NOMO-1 treated with DMSO at 0.1 percent for 48 hours (cell line): Measurements from ENCODE around the gene CCDC71.

Source experiments
- DNase-seq: peaks from one replicate; lab custom pipeline; 2025; ENCODE audit not compliant: unreplicated experiment; lab: John Stamatoyannopoulos, UW

CCDC71 gene

DNA sequence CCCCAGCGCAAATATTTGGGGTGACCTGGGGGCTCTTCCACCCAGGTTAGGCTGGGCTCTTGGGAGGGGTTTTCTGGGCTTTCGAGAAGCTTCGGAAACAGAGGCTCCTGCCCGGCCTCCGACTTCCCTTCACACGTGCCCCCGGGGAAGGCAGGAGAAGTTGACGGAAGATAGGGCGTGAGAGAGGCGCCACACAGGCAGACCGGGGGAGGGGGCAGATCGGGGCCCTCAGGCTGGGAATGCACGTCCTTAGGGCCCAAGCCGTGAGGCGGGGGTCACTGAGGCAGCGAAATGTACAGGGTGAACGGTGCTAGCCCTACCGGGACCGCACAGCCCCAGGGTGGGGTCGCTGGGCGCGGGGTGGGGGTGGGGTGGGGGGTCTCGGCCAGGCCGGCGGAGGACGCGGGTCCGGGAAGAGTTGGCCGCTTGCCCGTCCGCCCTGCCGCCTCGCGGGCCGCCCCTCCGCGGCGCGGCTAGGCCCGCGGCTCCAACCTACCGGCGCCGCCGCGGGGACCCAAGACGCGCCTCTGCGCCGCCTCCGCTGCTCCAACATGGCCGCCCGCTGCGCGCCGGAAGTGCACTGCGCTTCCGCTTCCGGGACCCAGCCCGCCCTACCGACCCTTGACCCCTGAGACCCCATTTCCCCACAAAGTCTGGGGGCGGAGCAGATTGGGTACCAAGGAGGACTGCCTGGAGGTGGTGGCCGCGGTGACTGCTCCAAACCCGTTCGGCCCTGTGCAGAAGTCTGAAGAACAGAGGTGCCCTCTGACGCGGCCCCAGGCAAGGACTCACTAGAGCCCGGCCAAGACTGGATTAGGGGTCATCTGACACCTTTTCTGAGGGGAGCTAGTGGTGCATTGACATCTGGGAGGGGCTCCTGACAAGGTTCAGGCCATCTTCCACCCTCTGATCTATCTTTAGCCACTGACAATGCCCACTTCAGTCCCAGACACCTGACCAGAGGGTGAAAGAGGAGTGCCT, at the start of gene CCDC71:
Gene CCDC71 (minus strand): TSS at position 561 of the 981 bp plus-strand sequence. CDS start 2,123 bp downstream, outside the sequence.
- peak; percentile 52 for DNase-seq

DNA sequence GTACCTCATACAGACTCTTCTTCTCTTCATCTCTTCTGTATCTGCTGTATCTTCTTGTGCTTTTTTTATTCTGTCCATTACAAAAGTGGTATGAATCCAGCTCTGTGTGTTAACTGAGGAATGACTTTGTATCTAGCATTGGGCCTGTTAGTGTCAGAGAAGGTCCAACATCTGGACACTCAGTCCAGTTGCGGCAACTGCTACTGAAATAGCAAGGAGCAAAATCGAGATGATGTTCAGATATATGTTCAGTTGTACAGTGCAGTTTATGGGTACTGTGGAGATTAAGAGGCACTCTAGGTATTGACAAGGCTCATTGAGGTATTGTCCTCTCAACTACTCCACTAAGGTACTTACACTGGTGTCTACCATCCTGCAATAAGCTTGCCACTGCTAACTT, 47.9 kb upstream of the CCDC71 start:
- DNase-seq: no peak

DNA sequence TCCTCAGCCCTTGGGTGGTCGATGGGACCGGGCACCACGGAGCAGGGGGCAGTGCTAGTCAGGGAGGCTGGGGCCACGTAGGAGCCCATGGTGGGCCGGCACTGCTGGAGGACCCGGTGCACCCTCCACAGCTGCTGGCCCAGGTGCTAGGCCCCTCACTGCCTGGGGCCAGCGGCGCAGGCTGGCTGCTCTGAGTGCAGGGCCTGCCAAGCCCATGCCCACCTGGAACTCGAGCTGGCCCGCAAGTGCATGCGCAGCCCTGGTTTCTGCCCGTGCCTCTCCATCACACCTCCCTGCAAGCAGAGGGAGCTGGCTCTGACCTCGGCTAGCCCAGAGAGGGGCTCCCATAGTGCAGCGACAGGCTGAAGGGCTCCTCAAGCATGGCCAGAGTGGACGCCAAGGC, 47.4 kb upstream of the CCDC71 start:
- no peak for DNase-seq

DNA sequence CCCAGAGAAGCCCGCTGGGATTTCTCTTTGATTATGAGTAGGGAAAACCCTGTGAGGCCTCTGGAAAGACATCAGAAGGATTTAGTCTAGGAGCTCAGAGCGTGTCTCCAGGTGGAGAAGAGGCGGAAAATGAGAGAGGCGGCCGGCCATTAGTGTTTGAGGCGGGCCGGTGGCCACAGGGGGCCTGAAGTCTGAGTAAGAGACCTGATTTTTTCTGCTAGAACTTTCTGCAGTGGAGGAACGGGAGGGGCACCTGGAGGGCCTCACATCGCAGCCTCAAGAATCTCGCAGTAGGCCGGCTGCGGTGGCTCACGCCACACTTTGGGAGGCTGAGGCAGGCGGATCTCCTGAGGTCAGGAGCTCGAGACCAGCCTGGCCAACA, 33.8 kb upstream of the CCDC71 start:
- no peak for DNase-seq

DNA sequence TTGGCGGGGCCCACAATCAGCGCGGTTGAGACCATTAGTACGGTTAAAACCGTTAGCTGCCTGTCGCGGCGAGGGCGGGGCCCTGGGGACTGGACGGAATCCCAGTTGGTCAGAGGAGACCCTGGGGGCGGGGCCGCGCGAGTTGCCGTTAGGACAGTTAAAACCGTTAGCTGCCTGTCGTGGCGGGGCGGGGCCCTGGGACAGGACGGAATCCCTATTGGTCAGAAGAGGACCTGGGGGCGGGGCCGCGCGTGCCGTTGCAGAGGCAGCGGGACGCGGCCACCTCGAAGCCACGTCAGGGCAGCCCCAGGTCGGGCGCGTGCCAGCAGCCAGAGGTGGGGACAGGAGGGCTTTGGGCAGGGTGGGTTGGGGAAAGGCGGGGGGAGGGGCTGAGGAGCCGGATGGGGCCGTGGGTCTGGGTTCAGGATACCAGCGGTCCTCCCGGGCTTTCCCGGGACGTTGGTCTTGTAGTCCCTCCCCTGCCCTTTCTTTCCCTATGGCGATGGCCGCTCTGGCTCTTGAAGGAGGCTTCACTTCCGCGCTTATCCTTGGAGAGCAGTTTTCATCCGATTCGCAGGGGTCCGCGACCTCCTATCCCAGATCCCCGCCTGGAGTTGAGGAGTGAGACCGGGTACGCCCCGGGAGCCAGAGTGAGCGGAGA, 33.2 kb upstream of the CCDC71 start:
- no peak for DNase-seq

DNA sequence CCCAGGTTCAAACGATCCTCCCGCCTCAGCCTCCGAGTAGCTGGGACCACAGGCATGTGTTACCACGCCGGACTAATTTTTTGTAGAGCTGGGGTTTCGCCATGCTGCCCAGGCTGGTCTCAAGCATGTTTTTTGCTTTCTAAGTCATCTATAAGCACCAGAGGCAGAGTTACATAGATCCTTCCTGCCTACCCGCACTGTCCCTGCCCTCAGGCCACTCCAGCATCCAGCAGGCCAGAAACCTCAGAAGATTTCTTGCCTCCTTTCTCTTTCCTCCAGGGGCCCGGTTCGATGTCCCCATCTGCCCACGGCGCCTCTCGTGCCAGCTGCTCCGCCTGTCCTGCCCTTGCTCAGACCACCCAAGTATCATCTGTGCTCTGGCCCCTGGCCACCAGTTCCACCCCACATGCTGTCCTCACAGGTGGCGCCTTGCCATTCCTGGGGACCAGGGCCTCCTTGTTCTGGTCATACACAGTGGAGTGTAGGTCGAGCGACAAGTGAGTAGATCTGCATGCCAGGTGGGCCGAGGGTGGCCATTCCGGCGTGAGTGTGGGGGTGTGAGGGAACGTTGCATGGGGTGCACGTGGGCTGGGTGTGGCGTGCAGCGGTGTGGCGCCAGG, 32.6 kb upstream of the CCDC71 start:
- no peak for DNase-seq

DNA sequence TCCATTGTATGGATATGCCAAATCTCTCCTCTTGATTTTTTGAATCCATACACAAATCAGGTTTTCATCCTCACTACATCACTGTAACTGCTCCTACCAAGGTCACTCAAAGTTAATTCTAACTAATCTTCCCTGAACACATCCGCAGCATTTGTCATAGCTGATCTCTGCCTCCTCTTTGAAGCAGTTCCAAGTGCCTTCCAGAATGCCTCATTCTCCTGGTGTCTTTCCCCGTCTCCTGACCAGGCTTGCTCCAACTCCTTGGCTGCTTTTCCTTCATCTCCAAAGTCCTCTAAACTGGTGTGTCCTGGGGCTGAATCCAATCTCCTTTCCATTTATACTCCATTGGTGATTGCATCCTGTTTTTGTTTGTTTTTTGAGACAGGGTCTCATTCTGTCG, 32.0 kb upstream of the CCDC71 start:
- DNase-seq: no peak

DNA sequence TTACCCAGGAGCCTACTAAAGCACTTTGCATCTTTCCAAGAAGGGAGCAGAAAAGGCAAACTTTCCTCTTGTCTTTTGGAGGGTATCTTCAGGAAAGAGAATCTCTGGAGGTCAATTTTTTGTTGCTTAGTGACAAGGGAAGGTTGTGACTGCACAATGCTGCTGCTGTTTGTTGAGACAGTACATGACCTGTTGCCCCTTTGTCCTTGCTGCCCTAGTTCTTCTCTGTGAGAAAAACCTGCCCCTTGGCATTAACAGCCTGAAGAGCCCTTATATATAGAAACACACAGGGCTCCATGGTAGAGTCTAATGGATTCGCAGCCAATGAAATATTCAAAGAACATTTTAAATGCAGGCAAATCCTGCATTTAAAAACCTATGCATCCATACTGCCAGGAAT, 25.6 kb upstream of the CCDC71 start:
- no peak for DNase-seq

DNA sequence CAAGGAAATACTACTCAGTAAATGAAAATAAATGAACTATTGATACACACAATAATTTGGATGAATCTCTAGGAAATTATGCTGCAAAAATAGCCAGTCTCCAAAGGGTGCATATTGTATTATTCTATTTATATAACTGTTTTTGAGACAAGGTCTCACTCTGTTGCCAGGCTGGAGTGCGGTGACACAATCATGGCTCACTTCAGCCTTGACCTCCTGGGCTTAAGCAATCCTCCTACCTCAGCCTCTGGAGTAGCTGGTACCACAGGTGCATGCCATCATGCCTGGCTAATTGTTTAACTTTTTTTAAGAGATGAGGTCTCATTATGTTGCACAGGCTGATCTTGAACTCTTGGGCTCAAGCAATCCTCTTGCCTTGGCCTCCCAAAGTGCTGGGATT, 17.7 kb upstream of the CCDC71 start:
- DNase-seq: no peak

DNA sequence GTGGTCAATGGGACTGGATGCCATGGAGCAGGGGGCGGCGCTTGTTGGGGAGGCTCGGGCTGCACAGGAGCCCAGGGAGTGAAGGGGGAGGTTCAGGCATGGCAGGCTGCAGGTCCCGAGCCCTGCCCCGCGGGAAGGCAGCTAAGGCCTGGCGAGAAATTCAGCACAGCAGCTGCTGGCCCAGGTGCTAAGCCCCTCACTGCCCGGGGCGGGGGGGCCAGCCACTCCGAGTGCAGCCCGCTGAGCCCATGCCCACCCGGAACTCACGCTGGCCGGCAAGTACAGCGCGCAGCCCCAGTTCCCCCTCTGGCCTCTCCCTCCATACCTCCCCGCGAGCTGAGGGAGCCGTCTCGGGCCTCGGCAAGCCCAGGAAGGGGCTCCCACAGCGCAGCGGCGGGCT, 16.6 kb upstream of the CCDC71 start:
- no peak for DNase-seq

DNA sequence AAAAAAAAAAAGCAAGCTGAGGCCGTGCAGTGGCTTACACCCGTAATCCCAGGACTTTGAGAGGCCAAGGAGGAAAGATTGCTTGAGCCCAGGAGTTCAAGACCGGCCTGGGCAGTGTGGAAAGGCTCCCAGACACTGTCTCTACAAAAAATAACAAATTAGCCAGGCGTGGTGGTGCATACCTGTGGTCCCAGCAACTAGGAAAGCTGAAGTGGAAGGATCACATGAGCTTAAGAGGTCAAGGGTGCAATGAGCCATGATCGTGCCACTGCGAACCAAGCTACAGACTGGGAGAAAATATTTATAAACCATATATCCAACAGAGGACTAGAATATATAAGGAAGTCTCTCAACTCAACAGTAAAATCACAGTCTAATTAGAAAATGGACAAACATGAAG, 15.2 kb upstream of the CCDC71 start:
- DNase-seq: no peak

DNA sequence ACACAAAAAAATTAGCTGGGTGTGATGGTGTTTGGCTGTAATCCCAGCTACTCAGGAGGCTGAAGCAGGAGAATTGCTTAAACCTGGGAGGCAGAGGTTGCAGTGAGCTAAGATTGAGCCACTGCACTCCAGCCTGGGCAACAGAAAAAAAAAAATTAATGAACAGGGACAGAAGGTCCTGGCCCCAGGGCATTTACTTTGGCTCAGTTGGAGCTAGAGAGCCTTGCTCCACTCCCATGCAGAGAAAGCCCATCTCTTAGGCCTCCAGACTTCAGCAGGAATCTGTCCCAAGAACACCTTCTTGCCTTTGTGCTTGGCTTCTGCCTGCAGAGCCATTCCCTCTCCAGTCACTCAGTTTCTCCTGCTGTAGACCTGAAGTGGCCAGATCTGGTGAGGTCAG, 14.0 kb upstream of the CCDC71 start:
- no peak for DNase-seq

DNA sequence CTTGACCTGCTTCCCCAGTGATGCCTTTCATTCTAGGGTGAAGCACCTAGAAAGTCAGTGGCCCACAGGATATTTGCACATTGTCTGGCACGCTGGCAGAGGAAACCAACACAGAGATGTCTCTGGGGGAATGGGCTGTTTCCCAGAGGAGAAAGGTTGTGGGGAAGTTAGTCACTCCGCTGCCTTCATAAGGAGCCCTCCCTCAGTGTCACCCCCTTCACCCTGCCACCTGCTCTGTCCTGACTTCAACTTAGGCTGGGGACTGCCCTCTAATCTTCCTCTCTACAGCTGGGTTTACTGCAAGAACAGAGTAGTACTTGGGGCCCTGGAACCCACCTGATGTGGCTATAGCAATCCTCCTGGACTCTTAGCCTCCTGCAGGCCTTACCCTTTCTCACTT, 10.9 kb upstream of the CCDC71 start:
- no peak for DNase-seq

DNA sequence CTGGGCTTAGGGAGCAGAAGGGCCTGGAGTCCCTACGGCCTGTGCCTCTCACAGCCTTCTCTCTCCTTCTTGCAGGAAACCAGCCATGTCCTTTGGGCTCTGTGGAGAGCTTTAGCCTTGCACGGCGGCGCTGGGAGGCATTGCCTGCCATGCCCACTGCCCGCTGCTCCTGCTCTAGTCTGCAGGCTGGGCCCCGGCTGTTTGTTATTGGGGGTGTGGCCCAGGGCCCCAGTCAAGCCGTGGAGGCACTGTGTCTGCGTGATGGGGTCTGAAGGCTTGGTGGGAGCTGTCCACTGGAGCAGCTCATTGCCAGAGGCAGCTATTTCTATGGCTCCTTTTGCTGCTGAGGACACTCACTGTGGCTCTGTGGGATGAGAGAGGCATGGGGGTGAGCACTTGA, 9.4 kb upstream of the CCDC71 start:
- no peak for DNase-seq

DNA sequence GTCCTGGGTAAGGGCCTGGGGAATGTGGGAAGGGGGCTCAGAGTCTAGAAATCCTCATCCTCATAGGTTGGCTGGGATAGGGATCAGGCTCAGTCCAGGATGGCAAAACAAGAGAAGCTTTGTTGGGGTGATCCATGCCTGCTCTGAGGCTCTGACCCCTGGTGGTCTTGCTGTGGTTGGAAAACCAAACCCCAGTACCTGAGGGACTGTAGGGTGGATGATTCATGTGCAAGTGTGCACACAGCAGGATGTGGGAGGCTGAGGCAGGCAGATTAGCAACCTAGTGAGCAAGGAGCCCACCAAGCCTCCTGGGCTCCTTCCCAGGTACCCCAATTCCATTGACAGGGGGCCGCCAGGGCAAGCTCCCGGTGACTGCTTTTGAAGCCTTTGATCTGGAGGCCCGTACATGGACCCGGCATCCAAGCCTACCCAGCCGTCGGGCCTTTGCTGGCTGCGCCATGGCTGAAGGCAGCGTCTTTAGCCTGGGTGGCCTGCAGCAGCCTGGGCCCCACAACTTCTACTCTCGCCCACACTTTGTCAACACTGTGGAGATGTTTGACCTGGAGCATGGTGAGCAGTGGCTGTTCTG, 8.4 kb upstream of the CCDC71 start:
- DNase-seq: no peak

DNA sequence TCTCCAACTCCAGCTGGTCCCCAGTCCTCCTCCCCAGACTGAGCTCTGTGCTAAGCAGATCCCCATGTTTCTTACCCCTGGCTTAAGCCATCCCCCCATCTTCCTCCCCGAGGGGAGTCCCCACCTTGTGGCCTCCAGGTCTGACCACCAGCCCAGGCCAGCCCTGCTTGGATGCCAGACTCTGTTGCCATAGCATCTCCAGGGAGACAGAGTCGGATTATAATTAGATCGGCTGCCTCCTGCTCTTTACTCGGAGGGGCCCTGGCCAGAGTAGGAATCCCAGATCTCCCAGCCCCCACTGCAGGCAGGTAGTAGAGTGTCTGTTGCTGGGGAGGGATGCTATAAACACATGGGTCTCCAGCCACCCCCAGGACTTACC, 7.7 kb upstream of the CCDC71 start:
- no peak for DNase-seq

DNA sequence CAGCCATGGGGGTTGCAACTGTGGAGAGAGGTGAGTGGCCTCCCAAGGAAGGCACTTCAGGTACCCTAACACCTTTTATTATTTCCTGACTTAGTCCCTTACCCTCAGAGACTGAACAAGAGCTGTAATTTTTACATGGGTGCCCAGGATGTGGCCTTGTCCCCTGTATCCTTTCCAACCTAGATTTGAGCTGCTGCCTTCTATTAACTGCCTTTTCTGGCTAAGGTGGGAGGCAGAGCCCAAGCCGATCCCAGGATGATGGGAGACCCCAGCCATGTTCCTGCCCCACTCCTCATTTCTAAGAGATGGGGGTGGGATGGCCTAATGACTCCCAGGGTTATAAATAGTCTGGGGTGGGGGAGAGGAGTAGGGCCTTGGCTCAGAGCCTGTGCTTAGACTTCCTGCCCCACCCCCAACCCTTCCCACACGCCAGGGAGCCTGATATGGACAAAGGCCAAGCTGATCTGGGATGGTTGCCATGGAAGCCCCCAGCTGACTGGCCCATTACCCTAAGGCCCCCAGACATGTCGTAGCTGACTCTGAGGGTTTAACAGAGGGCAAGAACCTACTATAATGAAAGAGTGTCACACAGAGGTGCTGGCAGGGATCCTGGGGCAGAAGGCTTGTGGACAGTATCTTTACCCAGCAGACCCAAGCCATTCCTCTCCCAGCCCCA, 7.1 kb upstream of the CCDC71 start:
- no peak for DNase-seq

DNA sequence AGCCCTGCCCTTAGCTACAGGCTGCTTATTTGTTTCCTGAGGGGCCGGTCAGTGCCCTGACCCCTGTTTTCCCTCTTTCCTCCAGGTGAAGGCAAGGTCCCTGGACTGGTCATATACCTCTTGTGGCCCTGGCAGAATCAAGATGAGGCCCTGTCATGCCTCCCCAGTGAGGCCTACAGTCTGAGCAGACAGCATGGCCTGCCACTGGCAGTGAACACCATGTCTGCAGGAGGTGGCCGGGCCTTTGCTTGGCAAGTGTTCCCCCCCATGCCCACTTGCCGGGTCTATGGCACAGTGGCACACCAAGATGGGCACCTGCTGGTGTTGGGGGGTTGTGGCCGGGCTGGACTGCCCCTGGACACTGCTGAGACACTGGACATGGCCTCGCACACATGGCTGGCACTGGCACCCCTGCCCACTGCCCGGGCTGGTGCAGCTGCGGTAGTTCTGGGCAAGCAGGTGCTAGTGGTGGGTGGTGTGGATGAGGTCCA, 6.5 kb upstream of the CCDC71 start:
- no peak for DNase-seq

DNA sequence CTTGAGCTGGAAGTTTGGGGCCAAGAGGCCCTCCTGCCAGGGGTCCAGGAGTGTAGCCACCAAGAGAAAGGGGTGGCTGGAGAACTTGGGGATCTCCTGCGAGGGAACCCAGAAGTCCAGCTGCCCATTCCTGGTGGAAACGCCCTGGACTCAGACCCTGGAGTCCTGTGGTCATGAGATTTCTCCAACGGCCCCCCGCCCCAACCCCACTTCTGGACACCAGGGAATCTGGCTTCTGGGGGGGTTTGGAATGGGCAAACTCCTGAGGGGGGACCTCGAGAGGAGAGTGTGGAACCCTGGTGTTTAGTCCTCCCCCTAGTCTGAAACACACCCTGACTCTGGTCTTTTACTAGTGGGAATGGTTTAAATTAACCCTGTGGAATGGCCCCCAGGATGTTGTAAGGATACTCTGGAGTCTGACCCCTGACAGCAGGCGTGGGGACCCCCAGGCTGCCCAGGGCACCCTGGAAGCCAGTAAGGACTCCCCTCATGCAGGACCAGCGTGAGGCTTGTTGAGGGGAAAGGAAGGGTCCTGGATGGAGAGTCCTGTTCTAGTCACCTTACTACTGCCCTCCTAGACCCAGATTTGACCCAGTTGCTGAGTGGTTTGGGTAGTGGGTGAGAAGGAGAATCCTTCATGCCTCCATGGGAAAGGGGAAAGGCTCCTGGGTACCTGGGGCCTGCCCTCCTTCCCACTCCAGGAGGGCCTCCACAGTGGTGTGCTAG, 5.8 kb upstream of the CCDC71 start:
- no peak for DNase-seq

DNA sequence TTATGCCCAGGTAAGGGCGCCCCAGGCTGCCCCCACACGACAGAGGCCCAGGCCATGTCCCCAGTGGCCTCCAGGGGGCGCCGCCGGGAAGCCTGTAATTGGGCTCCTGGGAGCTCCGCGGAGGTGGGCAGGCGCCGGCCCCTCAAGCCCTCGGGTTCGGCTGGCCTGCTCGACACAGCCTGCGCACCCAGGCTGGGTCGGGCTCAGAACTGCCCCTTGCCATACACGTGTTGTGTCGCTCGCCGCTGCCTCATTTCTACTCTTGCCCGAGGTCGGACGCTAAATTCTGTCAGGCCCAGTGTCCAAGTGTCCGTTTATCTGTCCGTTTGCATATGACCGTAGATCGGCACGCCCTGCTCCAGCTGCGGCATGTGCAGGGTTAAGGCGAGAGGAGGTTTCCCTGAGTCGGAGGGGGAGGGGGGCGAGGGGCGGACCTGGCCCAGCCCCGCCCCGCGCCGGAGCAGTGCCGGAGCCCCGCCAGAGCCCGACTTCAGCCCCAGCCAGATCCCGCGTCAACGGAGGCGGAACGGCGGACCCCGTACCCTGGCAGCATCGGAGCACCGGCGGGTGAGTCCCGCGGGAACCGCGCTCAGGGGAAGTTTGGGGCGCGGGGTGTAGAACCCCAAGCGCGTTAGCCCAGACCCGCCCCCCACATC, 5.1 kb upstream of the CCDC71 start, which contains the start of gene KLHDC8B:
Gene KLHDC8B (plus strand): TSS at position 480 of the 656 bp plus-strand sequence. CDS start 1,172 bp downstream, outside the sequence.
- peak; percentile 63 for DNase-seq
